Activated naive CD4-positive, alpha-beta T cell treated with anti-CD3 and anti-CD28 coated beads, Interleukin-2, amount 50 U/mL, for 72 hours (primary cell): ENCODE measurements around the gene TGM1. TPM values are rescaled to one million over a fixed set of nuclear protein-coding genes. Genes with fewer than 3 reads are reported as not detected.

Experiments used
- ATAC-seq, 2 donors: fragments of 150-1000 bp; cut with Tn5 transposase; 2 replicates each; pipeline ENCODE4 v1.10.0; 2021; ENCODE audit warnings: mild to moderate bottlenecking in 2 of 2, moderate library complexity in 2 of 2
- DNase-seq, 2 donors: peaks; one replicate each; pipeline ENCODE4 v3.0.0; 2021 to 2022; ENCODE audit warnings: low spot score in 2 of 2
- H3K27ac Mint-ChIP-seq, 2 donors: one replicate each; pipeline ENCODE4 v1.8.0; 2022; ENCODE audit warnings: mild to moderate bottlenecking in 2 of 2, mixed read lengths in 2 of 2
- H3K36me3 Mint-ChIP-seq, 2 donors: one replicate each; pipeline ENCODE4 v1.8.0; 2022; ENCODE audit warnings: mixed read lengths in 2 of 2
- H3K9me3 Mint-ChIP-seq, 2 donors: one replicate each; pipeline ENCODE4 v1.8.0; 2022; ENCODE audit warnings: mixed read lengths in 2 of 2
- total RNA-seq, 2 donors: library from RNA; stranded (reverse); gene quantifications; one replicate each; pipeline ENCODE4 v1.2.3, GENCODE V29; 2022

Gene TGM1
- total RNA-seq: 10 to 100 TPM in 1 of 2 donors, 1 to 10 TPM in 1; 7.9 to 31.6 TPM

- Mint-ChIP-seq H3K27ac (peak within 1 kb of the TSS; percentile 52 to 55), H3K36me3 (peaks cover 7 to 11% of the 10 kb centered on the region in 2 donors), H3K9me3 (no peaks in the 10 kb centered on the region)
- peak; percentile 4 to 21 for ATAC-seq
- DNase-seq: no peak
Measured at GRCh38 chr14:24262821-24263733, at the start of gene TGM1. TSS of gene TGM1 (minus strand) at chr14:24263177. CDS start at chr14:24262352, 825 bp downstream.

- peak overlapping the region; percentile 47 to 58 for H3K27ac Mint-ChIP-seq
- H3K36me3 Mint-ChIP-seq: peaks cover 0 to 12% of the 10 kb centered on the region in 2 donors
- no peaks in the 10 kb centered on the region for H3K9me3 Mint-ChIP-seq
- DNase-seq: no peak
- ATAC-seq: no peak
Measured at GRCh38 chr14:24311837-24312615, 49.0 kb upstream of the TGM1 start.

GRCh38 chr14:24310646-24311604, 47.9 kb upstream of the TGM1 start, which contains the start of gene LTB4R:
TSS of gene LTB4R (plus strand) at chr14:24311502. CDS start at chr14:24315652, 4,150 bp downstream.
- Mint-ChIP-seq H3K9me3 (no peaks in the 10 kb centered on the region), H3K27ac (peak within 1 kb of the TSS; percentile 47 to 52), H3K36me3 (peaks cover 0 to 12% of the 10 kb centered on the region in 2 donors)
- ATAC-seq (peak; percentile 78 to 88), DNase-seq (peak; percentile 55 to 77)

DNA sequence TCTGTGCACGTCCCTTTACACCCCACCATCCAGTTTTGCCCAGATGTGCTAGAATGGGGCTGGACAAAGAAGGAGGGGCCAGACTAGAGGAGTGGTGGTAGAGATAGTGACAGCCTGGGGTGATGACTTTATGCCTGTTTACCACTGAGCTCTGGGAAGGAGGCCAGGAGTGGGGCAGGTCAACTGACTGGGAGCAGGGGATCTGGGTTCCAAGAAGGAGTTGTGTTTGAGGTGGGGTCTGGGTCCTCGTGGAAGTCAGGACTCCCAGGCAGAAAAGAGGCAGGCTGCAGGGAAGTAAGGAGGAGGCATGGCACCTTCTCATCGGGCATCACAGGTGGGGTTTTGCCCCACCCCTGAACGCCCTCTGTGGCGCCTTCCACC, 47.3 kb upstream of the TGM1 start:
- peak overlapping the region in 1 of 2 donors; percentile 23 for H3K27ac Mint-ChIP-seq
- no peaks in the 10 kb centered on the region for H3K9me3 Mint-ChIP-seq
- peaks cover 0 to 12% of the 10 kb centered on the region in 2 donors for H3K36me3 Mint-ChIP-seq
- ATAC-seq: no peak
- DNase-seq: no peak

GRCh38 chr14:24309538-24310264, 46.7 kb upstream of the TGM1 start, which contains the start of gene LTB4R2:
TSS of gene LTB4R2 (plus strand) at chr14:24310140. CDS start at chr14:24310665, 525 bp downstream.
- peaks cover 5 to 12% of the 10 kb centered on the region in 2 donors for H3K36me3 Mint-ChIP-seq
- no peaks in the 10 kb centered on the region for H3K9me3 Mint-ChIP-seq
- H3K27ac Mint-ChIP-seq: peak within 1 kb of the TSS; percentile 23 to 55
- ATAC-seq: no peak
- DNase-seq: no peak

GRCh38 chr14:24308342-24309124, 45.6 kb upstream of the TGM1 start:
- no peaks in the 10 kb centered on the region for H3K9me3 Mint-ChIP-seq
- peaks cover 10 to 12% of the 10 kb centered on the region in 2 donors for H3K36me3 Mint-ChIP-seq
- no peak for DNase-seq
- ATAC-seq: no peak
- peak overlapping the region; percentile 3 to 10 for H3K27ac Mint-ChIP-seq

- Mint-ChIP-seq H3K36me3 (peaks cover 10 to 12% of the 10 kb centered on the region in 2 donors), H3K27ac (peak within 1 kb of the TSS; percentile 3 to 10), H3K9me3 (no peaks in the 10 kb centered on the region)
- ATAC-seq (no peak), DNase-seq (peak in 1 of 2 donors; percentile 69)
Measured at GRCh38 chr14:24307575-24308341, 44.8 kb upstream of the TGM1 start, which contains the start of gene CIDEB. TSS of gene CIDEB (minus strand) at chr14:24307977. CDS start at chr14:24307858, 119 bp downstream.

DNA sequence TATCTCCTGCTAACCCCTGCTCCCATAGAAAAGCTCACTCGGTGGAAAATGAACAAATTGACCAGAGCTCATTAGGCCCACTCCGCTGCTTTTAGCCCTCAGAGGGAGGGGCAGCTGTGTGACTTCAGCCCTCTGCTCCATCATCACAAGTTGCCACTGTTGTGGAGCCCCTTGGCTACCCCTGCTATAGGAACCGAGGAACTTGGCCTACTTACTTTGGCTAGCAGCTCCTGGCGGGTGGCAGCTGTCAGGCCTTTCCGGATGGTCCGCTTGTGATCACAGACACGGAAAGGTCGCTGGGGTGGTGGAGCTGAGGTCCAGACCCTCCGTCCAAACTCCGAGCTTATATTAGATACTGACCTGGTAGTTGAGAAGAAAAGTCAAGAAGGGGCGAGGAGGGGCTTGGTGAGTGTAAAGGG, 44.2 kb upstream of the TGM1 start:
- Mint-ChIP-seq H3K27ac (peak overlapping the region in 1 of 2 donors; percentile 10), H3K9me3 (no peaks in the 10 kb centered on the region), H3K36me3 (peaks cover 10% of the 10 kb centered on the region in 2 donors)
- DNase-seq (no peak), ATAC-seq (no peak)

DNA sequence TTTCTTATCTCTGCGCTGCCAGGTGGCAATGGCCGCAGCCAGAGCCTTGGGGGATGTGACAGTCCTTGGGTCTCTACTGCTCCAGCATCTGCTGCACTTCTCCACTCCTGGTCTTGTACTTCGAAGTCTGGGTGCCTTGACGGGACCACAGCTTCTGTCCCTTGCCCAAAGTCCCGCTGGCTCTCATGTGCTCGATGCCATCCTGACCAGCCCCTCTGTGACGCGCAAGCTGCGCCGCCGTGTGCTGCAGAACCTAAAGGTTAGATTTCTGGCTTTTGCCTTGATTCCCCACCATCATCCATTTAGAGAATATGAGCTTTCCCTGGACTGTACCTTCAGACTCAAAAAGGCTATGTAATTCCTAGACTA, 41.0 kb upstream of the TGM1 start:
- H3K9me3 Mint-ChIP-seq: no peaks in the 10 kb centered on the region
- peak overlapping the region; percentile 19 to 24 for H3K27ac Mint-ChIP-seq
- no peak for DNase-seq
- no peak for ATAC-seq
- H3K36me3 Mint-ChIP-seq: peaks cover 7 to 14% of the 10 kb centered on the region in 2 donors

DNA sequence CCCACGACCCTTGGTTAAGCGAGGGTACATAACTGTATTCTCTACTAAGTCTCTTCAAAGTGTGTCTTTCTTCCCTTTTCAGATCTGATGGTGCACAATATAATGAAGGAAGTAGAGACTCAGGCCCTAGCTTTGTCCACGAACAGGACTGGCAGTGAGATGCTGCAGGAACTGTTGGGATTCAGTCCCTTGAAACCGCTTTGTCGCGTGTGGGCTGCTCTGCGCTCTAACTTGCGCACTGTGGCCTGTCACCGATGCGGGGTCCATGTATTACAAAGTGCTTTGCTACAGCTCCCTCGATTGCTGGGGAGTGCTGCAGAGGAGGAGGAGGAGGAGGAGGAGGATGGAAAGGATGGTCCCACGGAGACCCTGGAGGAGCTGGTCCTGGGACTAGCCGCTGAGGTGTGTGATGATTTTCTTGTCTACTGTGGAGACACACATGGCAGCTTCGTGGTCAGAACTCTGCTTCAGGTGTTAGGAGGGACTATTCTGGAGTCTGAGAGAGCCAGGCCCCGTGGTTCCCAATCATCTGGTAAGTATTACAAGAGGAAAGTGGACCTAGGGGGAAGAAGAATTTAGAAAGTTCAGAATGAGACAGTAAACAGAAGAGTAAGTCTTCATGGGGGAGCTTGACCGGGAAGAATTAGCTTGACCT, 37.5 kb upstream of the TGM1 start:
- Mint-ChIP-seq H3K36me3 (peaks cover 16 to 18% of the 10 kb centered on the region in 2 donors), H3K27ac (peak overlapping the region in 1 of 2 donors; percentile 93), H3K9me3 (no peaks in the 10 kb centered on the region)
- ATAC-seq: no peak
- no peak for DNase-seq

- ATAC-seq (peak; percentile 73 to 83), DNase-seq (peak; percentile 88 to 93)
- Mint-ChIP-seq H3K27ac (peak within 1 kb of the TSS; percentile 93 to 98), H3K9me3 (no peaks in the 10 kb centered on the region), H3K36me3 (peaks cover 10 to 16% of the 10 kb centered on the region in 2 donors)
Measured at GRCh38 chr14:24299255-24300191, 36.5 kb upstream of the TGM1 start, which contains the start of the genes DHRS1 and NOP9. TSS of gene DHRS1 (minus strand) at chr14:24299780. CDS start at chr14:24299106, 674 bp downstream. TSS of gene NOP9 (plus strand) at chr14:24299850. CDS start at chr14:24299955, 105 bp downstream.

DNA sequence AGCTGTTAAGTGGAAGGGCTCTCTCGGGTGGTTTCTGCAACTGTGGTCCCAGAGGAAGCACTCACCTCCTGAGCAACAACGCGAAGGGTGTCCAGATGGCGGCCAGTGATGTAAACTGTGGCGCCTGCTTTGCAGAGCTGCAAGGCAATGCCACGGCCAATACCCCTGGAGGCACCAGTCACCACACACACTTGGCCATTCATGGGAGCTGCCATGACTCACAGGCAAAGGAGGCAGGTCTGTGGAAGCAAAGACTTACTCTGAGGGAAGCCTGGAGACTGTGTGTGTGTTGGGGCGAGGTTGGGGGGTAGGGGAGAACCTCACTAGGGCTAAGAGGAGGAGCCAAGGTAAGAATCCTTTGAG, 35.9 kb upstream of the TGM1 start:
- ATAC-seq (peak; percentile 16 to 27), DNase-seq (no peak)
- Mint-ChIP-seq H3K27ac (peak overlapping the region; percentile 93 to 98), H3K36me3 (peaks cover 7 to 16% of the 10 kb centered on the region in 2 donors), H3K9me3 (no peaks in the 10 kb centered on the region)
